Adrenal gland (tissue), 12 donors: Measurements from ENCODE around the gene SLC25A42. TPM values are rescaled to one million over a fixed set of nuclear protein-coding genes. Genes with fewer than 3 reads are reported as not detected.

Experiments used
- DNase-seq, 7 donors: peaks; one replicate each; pipeline ENCODE4 v3.0.0-alpha.2; 2019 to 2020
- H3K27ac ChIP-seq, 5 donors: fragments of 200-600 bp; sonication (generic) in 4 of 5; 1 replicate in 3 of 5; 2 replicates in 2 of 5; pipeline versions ENCODE4 v1.5.1 to v1.8.0; 2016 to 2020; ENCODE audit warnings: mild to moderate bottlenecking in 1 of 5
- H3K27me3 ChIP-seq: fragments of 200-600 bp; 2 replicates; pipeline ENCODE4 v1.8.0; 2021
- H3K36me3 ChIP-seq, 2 donors: fragments of 200-600 bp; replicated peaks in 1 of 2; 1 replicate in 1 of 2; 2 replicates in 1 of 2; pipeline versions ENCODE4 v1.5.1 to v1.8.0; 2018 to 2022
- H3K4me1 ChIP-seq, 2 donors: fragments of 200-600 bp; replicated peaks in 1 of 2; 1 replicate in 1 of 2; 2 replicates in 1 of 2; pipeline versions ENCODE4 v1.5.1 to v1.8.0; 2018 to 2021
- H3K4me3 ChIP-seq, 4 donors: fragments of 200-600 bp; sonication (generic) in 3 of 4; one replicate each; pipeline ENCODE4 v1.5.1; 2016 to 2018
- H3K9me3 ChIP-seq, 3 donors: fragments of 200-600 bp; sonication (generic) in 1 of 3; replicated peaks in 1 of 3; 1 replicate in 2 of 3; 2 replicates in 1 of 3; pipeline versions ENCODE4 v1.5.1 to v1.8.0; 2016 to 2021
- CTCF ChIP-seq, 6 experiments: fragments of 450-650 bp in 4 of 6; fragments of 200-600 bp in 2 of 6; sonication (generic) in 1 of 6; IDR thresholded peaks; 1 replicate in 5 of 6; 2 replicates in 1 of 6; pipeline versions ENCODE4 v1.5.1 to v1.8.0; 2016 to 2021; ENCODE audit warnings: antibody characterized with exemption in 6 of 6, mild to moderate bottlenecking in 2 of 6, moderate library complexity in 1 of 6
- POLR2A ChIP-seq, 2 donors: fragments of 450-650 bp; IDR thresholded peaks; one replicate each; pipeline ENCODE4 v1.6.1; 2017; ENCODE audit warnings: antibody characterized with exemption in 2 of 2, mild to moderate bottlenecking in 2 of 2, moderate library complexity in 1 of 2
- WGBS, 4 donors: extraction: QIAGEN DNeasy Blood & Tissue Kit in 2 of 4; methylation state at CpG; one replicate each; pipeline versions ENCODE4 v1.1.5 to v1.1.7; 2013 to 2017; 5-methylcytosine and 5-hydroxymethylcytosine counted together
- intact Hi-C, 2 donors: fragments of 100-400 bp; cut with DNase I; formaldehyde crosslinking; loops; one replicate each; pipeline versions ENCODE4 v1.14.1 to v1.15.0; 2022 to 2023
- polyA plus RNA-seq, 3 donors: library from polyadenylated mRNA; stranded (reverse); fragments of 200-250 nt in 2 of 3; fragments of 350-450 nt in 1 of 3; fragmentation: Illumina TruSeq in 1 of 3; extraction: RNeasy Lipid Tissue Mini Kit (QIAGEN cat#74804) in 1 of 3; gene quantifications; one replicate each; pipeline ENCODE4 v1.2.3, GENCODE V29; 2013 to 2014
- total RNA-seq, 9 donors: library from RNA; depleted of rRNA in 4 of 9; stranded (reverse); fragments of >200 nt in 4 of 9; fragments of 120-200 nt in 1 of 9; fragmentation: NEBNext Ultra II Directional in 1 of 9; extraction: Animal tissue kit (Norgen Biotek cat#: 25700) in 1 of 9; gene quantifications; one replicate each; pipeline versions ENCODE4 v1.1.0 to v1.2.4, GENCODE V29; 2013 to 2023
- donor health status: healthy with polysubstance abuse.
- donor health status: Bipolar disorder and iron deficiency.
- donor health status: DM: yes; HTN: yes; CAD: no.
- donor health status: DM: no; HTN: no; CAD: no.
- donor health status: DM: no; HTN: no; CAD: no.
- donor health status: DM: yes; HTN: yes; CAD: no.

Gene SLC25A42
- total and polyA plus RNA-seq, 12 donors = 5.7 to 14.3 (median 11.4) TPM

DNA sequence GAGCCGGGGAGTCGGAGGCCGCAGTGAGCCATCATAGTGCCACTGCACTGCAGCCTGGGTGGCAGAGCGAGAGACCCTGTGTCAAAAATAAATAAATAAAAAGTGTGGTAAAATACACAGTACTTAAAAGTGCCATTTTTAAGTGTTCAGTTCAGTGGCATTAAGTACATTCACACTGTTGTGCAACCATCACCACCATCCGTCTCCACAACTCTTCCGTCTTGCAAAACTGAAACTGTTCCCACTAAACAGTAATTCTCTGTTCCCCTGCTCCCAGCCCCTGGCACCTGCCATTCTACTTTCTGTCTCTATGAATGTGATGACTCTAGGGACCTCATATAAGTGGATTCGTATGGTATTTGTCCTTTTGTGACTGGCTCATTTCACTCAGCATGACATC is 13.3 kb downstream of the SLC25A42 start:
- no peak for DNase-seq
- intact Hi-C loops = no loop called here
- Histone ChIP-seq H3K9me3 (no peaks in the 10 kb centered on the region), H3K4me3 (no peak overlapping the region), H3K36me3 (no peaks in the 10 kb centered on the region), H3K27me3 (no peaks in the 10 kb centered on the region), H3K4me1 (no peaks in the 10 kb centered on the region), H3K27ac (no peak overlapping the region)
- 86 to 92% (median 90%) methylated on average over 7 of the region's 7 CpGs for WGBS, 4 donors
- no peak for TF ChIP-seq POLR2A (IDR thresholded peaks at IDR 0.05)
- TF ChIP-seq CTCF (IDR thresholded peaks at IDR 0.05) = no peak

DNA sequence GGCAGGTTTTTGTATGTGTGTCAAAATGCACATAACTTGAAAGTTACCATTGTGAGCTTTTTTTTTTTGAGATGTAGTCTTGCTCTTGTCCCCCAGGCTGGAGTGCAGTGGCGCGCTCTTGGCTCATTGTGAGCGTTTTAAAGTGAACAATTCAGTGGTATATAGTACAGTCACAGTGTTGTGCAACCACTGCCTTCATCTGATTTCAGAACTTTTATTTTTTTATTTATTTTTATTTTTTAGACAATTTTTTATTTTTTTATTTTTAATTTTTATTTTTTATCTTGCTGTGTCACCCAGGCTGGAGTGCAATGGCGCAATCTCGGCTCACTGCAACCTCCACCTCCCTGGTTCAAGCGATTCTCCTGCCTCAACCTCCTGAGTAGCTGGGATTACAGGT is 15.0 kb downstream of the SLC25A42 start:
- no peak for TF ChIP-seq POLR2A (IDR thresholded peaks at IDR 0.05)
- no peak for TF ChIP-seq CTCF (IDR thresholded peaks at IDR 0.05)
- Histone ChIP-seq H3K4me1 (no peaks in the 10 kb centered on the region), H3K4me3 (no peak overlapping the region), H3K27me3 (no peaks in the 10 kb centered on the region), H3K9me3 (no peaks in the 10 kb centered on the region), H3K27ac (no peak overlapping the region), H3K36me3 (no peaks in the 10 kb centered on the region)
- intact Hi-C loops = no loop called here
- 91 to 97% (median 93%) methylated on average over 6 of the region's 6 CpGs for WGBS, 4 donors
- no peak for DNase-seq

DNA sequence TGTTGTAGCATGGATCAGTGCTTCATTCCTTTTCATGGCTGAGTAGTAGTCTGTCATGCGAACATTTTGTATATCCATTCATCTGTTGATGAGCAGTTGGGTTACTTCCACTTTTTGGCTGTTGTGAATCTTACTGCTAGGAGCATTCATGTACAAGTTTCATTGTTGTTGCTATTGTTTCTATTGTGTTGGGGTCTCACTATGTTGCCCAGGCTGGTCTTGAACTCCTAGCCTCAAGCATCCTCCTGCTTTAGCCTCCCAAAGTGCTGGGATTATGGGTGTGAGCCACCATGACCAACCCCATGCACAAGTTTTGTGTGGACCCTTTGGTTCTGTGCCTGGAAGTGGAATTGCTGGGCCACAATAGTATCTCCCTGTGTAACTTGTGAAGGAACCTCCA is 15.8 kb downstream of the SLC25A42 start:
- DNase-seq = no peak
- no peak overlapping the region for H3K27ac ChIP-seq
- H3K36me3 ChIP-seq = no peaks in the 10 kb centered on the region
- H3K4me1 ChIP-seq = no peaks in the 10 kb centered on the region
- no peaks in the 10 kb centered on the region for H3K27me3 ChIP-seq
- 96 to 100% (median 100%) methylated on average over 1 of the region's 1 CpG for WGBS, 4 donors
- no peak overlapping the region for H3K4me3 ChIP-seq
- no peaks in the 10 kb centered on the region for H3K9me3 ChIP-seq
- TF ChIP-seq POLR2A (IDR thresholded peaks at IDR 0.05) (no peak), CTCF (IDR thresholded peaks at IDR 0.05) (no peak)
- intact Hi-C loops = no loop called here

GRCh38 chr19:19081642-19082151 is 17.9 kb downstream of the SLC25A42 start:
- Histone ChIP-seq H3K27me3 (no peaks in the 10 kb centered on the region), H3K27ac (peak overlapping the region in 2 of 5 donors; percentile 30 to 47), H3K36me3 (no peaks in the 10 kb centered on the region), H3K9me3 (no peaks in the 10 kb centered on the region), H3K4me1 (no peaks in the 10 kb centered on the region), H3K4me3 (no peak overlapping the region)
- intact Hi-C loops = no loop called here
- WGBS, 4 donors = 85 to 92% (median 87%) methylated on average over 10 to 16 of the region's 16 CpGs
- DNase-seq = peak in 3 of 7 donors; percentile 17 to 82 (median 53)
- no peak for TF ChIP-seq POLR2A (IDR thresholded peaks at IDR 0.05)
- TF ChIP-seq CTCF (IDR thresholded peaks at IDR 0.05) = no peak
